HCT116 (cell line): ENCODE measurements around the gene AMOTL1. TPM values are rescaled to one million over a fixed set of nuclear protein-coding genes. Genes with fewer than 3 reads are reported as not detected.

Source experiments
- CBX3 ChIP-seq: IDR thresholded peaks from 2 replicates; pipeline ENCODE4 v1.6.1; 2012; ENCODE audit warnings: low read depth
- MAX ChIP-seq: IDR thresholded peaks from 2 replicates; pipeline ENCODE4 v1.6.1; 2012
- POLR2AphosphoS5 ChIP-seq: IDR thresholded peaks from 2 replicates; pipeline ENCODE4 v1.6.1; 2011; ENCODE audit warnings: mild to moderate bottlenecking, low read depth, low read length, moderate library complexity
- SRF ChIP-seq: IDR thresholded peaks from 2 replicates; pipeline ENCODE4 v1.6.1; 2012; ENCODE audit warnings: low read depth
- TCF7L2 ChIP-seq: IDR thresholded peaks from 2 replicates; pipeline ENCODE4 v1.7.0; 2011; ENCODE audit warnings: borderline replicate concordance, inconsistent platforms; ENCODE audit not compliant: insufficient read depth, insufficient read length; ENCODE audit errors: extremely low read depth
- YY1 ChIP-seq: IDR thresholded peaks from 2 replicates; pipeline ENCODE4 v1.6.1; 2011; ENCODE audit warnings: low read length, low read depth, moderate library complexity, mild to moderate bottlenecking; ENCODE audit not compliant: insufficient replicate concordance; ENCODE audit errors: extremely low read depth
- ZFX ChIP-seq: fragments of 450-650 bp; IDR thresholded peaks from 2 replicates; pipeline ENCODE4 v1.6.1; 2017
- total RNA-seq: library from RNA; stranded (reverse); gene quantifications from one replicate; pipeline ENCODE4 v1.2.1, GENCODE V29; 2021; ENCODE audit not compliant: unreplicated experiment
- TF ChIP-seq, protein P1 (sequence below): IDR thresholded peaks from 2 replicates; pipeline ENCODE4 v1.6.1; 2011; ENCODE audit warnings: mild to moderate bottlenecking, low read length, moderate library complexity; ENCODE audit not compliant: insufficient replicate concordance; ENCODE audit errors: extremely low read depth
- TF ChIP-seq, protein P2 (sequence below): IDR thresholded peaks from 2 replicates; pipeline ENCODE4 v1.6.1; 2012; ENCODE audit warnings: low read depth

Gene AMOTL1
- total RNA-seq, 1 experiment from 2014 or later: 27.6 TPM

- TF ChIP-seq, protein P1, sequence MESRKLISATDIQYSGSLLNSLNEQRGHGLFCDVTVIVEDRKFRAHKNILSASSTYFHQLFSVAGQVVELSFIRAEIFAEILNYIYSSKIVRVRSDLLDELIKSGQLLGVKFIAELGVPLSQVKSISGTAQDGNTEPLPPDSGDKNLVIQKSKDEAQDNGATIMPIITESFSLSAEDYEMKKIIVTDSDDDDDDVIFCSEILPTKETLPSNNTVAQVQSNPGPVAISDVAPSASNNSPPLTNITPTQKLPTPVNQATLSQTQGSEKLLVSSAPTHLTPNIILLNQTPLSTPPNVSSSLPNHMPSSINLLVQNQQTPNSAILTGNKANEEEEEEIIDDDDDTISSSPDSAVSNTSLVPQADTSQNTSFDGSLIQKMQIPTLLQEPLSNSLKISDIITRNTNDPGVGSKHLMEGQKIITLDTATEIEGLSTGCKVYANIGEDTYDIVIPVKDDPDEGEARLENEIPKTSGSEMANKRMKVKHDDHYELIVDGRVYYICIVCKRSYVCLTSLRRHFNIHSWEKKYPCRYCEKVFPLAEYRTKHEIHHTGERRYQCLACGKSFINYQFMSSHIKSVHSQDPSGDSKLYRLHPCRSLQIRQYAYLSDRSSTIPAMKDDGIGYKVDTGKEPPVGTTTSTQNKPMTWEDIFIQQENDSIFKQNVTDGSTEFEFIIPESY: no peak
- TF ChIP-seq CBX3: peak; percentile 89; the same call in 1 of the 2 replicates
- no peak for TF ChIP-seq TCF7L2
- peak; percentile 37 for TF ChIP-seq POLR2AphosphoS5
- TF ChIP-seq SRF: peak; percentile 98
- TF ChIP-seq ZFX: no peak
- TF ChIP-seq, protein P2, sequence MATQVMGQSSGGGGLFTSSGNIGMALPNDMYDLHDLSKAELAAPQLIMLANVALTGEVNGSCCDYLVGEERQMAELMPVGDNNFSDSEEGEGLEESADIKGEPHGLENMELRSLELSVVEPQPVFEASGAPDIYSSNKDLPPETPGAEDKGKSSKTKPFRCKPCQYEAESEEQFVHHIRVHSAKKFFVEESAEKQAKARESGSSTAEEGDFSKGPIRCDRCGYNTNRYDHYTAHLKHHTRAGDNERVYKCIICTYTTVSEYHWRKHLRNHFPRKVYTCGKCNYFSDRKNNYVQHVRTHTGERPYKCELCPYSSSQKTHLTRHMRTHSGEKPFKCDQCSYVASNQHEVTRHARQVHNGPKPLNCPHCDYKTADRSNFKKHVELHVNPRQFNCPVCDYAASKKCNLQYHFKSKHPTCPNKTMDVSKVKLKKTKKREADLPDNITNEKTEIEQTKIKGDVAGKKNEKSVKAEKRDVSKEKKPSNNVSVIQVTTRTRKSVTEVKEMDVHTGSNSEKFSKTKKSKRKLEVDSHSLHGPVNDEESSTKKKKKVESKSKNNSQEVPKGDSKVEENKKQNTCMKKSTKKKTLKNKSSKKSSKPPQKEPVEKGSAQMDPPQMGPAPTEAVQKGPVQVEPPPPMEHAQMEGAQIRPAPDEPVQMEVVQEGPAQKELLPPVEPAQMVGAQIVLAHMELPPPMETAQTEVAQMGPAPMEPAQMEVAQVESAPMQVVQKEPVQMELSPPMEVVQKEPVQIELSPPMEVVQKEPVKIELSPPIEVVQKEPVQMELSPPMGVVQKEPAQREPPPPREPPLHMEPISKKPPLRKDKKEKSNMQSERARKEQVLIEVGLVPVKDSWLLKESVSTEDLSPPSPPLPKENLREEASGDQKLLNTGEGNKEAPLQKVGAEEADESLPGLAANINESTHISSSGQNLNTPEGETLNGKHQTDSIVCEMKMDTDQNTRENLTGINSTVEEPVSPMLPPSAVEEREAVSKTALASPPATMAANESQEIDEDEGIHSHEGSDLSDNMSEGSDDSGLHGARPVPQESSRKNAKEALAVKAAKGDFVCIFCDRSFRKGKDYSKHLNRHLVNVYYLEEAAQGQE: no peak
- TF ChIP-seq YY1: peak; percentile 16
- TF ChIP-seq MAX: peak; percentile 94
These were observed 108.7 kb downstream of the AMOTL1 start (continued) for GRCh38 chr11:94876645-94877442.
